Measurements from ENCODE around the gene SPEG.

Gene SPEG

GRCh38 chr2:219461669-219462068 lies 27.0 kb downstream of the SPEG start:
- Histone ChIP-seq H3K27me3 (ENCODE audit: insufficient read depth, poor library complexity, severe bottlenecking) (no peaks in the 10 kb centered on the region), H3K4me3 (replicated peaks; ENCODE audit: insufficient read depth, low read length) (no peak overlapping the region), H3K27ac (replicated peaks) (peak overlapping the region; percentile 68)
- no peak for TF ChIP-seq REST (IDR thresholded peaks at IDR 0.05; ENCODE audit: insufficient replicate concordance, low read depth)
- no peak for TF ChIP-seq SPI1 (IDR thresholded peaks at IDR 0.05; ENCODE audit: borderline replicate concordance, low read depth)
- TF ChIP-seq GABPA (IDR thresholded peaks at IDR 0.05; ENCODE audit: low read depth) = no peak
- TF ChIP-seq CTCF (IDR thresholded peaks at IDR 0.05; ENCODE audit: insufficient read depth, low read length) = no peak
- no peak for TF ChIP-seq POLR2AphosphoS5 (IDR thresholded peaks at IDR 0.05; ENCODE audit: low read depth)
- no peak for DNase-seq (ENCODE audit: low read depth in 1 of 2, low spot score in 1 of 2)

GRCh38 chr2:219462349-219462748 lies 27.7 kb downstream of the SPEG start:
- Histone ChIP-seq H3K27ac (replicated peaks) (no peak overlapping the region), H3K27me3 (ENCODE audit: insufficient read depth, poor library complexity, severe bottlenecking) (no peaks in the 10 kb centered on the region), H3K4me3 (replicated peaks; ENCODE audit: insufficient read depth, low read length) (no peak overlapping the region)
- TF ChIP-seq REST (IDR thresholded peaks at IDR 0.05; ENCODE audit: insufficient replicate concordance, low read depth) (no peak), POLR2AphosphoS5 (IDR thresholded peaks at IDR 0.05; ENCODE audit: low read depth) (no peak), CTCF (IDR thresholded peaks at IDR 0.05; ENCODE audit: insufficient read depth, low read length) (no peak), GABPA (IDR thresholded peaks at IDR 0.05; ENCODE audit: low read depth) (no peak), SPI1 (IDR thresholded peaks at IDR 0.05; ENCODE audit: borderline replicate concordance, low read depth) (no peak)
- DNase-seq (ENCODE audit: low read depth in 1 of 2, low spot score in 1 of 2) = no peak

- DNase-seq (ENCODE audit: low read depth in 1 of 2, low spot score in 1 of 2) = no peak
- no peak overlapping the region for H3K27ac ChIP-seq (replicated peaks)
- no peaks in the 10 kb centered on the region for H3K27me3 ChIP-seq (ENCODE audit: insufficient read depth, poor library complexity, severe bottlenecking)
Measured at GRCh38 chr2:219464286-219465032, 29.8 kb downstream of the SPEG start.

More at GRCh38 chr2:219464286-219465032, 29.8 kb downstream of the SPEG start:
- no peak for TF ChIP-seq SPI1 (IDR thresholded peaks at IDR 0.05; ENCODE audit: borderline replicate concordance, low read depth)
- TF ChIP-seq REST (IDR thresholded peaks at IDR 0.05; ENCODE audit: insufficient replicate concordance, low read depth) = no peak
- no peak for TF ChIP-seq CTCF (IDR thresholded peaks at IDR 0.05; ENCODE audit: insufficient read depth, low read length)
- no peak for TF ChIP-seq GABPA (IDR thresholded peaks at IDR 0.05; ENCODE audit: low read depth)
- no peak for TF ChIP-seq POLR2AphosphoS5 (IDR thresholded peaks at IDR 0.05; ENCODE audit: low read depth)
- H3K4me3 ChIP-seq (replicated peaks; ENCODE audit: insufficient read depth, low read length) = no peak overlapping the region
